ENCODE results near the gene SPOPL.

- TF ChIP-seq RAD21 (IDR thresholded peaks at IDR 0.05; ENCODE audit: low read depth) (no peak), TEAD4 (IDR thresholded peaks at IDR 0.05) (no peak)
- TF ChIP-seq, protein P1, sequence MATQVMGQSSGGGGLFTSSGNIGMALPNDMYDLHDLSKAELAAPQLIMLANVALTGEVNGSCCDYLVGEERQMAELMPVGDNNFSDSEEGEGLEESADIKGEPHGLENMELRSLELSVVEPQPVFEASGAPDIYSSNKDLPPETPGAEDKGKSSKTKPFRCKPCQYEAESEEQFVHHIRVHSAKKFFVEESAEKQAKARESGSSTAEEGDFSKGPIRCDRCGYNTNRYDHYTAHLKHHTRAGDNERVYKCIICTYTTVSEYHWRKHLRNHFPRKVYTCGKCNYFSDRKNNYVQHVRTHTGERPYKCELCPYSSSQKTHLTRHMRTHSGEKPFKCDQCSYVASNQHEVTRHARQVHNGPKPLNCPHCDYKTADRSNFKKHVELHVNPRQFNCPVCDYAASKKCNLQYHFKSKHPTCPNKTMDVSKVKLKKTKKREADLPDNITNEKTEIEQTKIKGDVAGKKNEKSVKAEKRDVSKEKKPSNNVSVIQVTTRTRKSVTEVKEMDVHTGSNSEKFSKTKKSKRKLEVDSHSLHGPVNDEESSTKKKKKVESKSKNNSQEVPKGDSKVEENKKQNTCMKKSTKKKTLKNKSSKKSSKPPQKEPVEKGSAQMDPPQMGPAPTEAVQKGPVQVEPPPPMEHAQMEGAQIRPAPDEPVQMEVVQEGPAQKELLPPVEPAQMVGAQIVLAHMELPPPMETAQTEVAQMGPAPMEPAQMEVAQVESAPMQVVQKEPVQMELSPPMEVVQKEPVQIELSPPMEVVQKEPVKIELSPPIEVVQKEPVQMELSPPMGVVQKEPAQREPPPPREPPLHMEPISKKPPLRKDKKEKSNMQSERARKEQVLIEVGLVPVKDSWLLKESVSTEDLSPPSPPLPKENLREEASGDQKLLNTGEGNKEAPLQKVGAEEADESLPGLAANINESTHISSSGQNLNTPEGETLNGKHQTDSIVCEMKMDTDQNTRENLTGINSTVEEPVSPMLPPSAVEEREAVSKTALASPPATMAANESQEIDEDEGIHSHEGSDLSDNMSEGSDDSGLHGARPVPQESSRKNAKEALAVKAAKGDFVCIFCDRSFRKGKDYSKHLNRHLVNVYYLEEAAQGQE (IDR thresholded peaks at IDR 0.05; ENCODE audit: low read depth), result no peak
These were observed 45.9 kb upstream of the SPOPL start for GRCh38 chr2:138455691-138456090.
